Measurements from ENCODE around the gene CYP4B1. TPM values are rescaled to one million over a fixed set of nuclear protein-coding genes. Genes with fewer than 3 reads are reported as not detected.

The CYP4B1 gene
- total RNA-seq, 1 experiment from 2014 or later, result not detected

- Mint-ChIP-seq H3K4me1 (no peaks in the 10 kb centered on the region), H3K9me3 (peaks cover 2 to 4% of the 10 kb centered on the region in 2 experiments; a peak in 3 of 5 replicates), H3K36me3 (ENCODE audit: insufficient read depth in 1 of 3, low read depth in 3 of 3) (peaks cover 0 to 3% (median 0%) of the 10 kb centered on the region in 3 experiments; a peak in 1 of 7 replicates), H3K27ac (no peak overlapping the region), H3K4me3 (no peak overlapping the region), H3K27me3 (ENCODE audit: low read depth) (peaks cover 4% of the 10 kb centered on the region)
- no CpG with 5 or more reads among the region's 11 CpGs for WGBS (ENCODE audit: extremely low coverage, insufficient read length, low lambda C conversion rate)
- Histone ChIP-seq H2BK12ac (ENCODE audit: insufficient read length, low read depth, low read length) (no peak overlapping the region), H2AFZ (ENCODE audit: low read length) (no peak overlapping the region), H3K56ac (ENCODE audit: insufficient read length, low read depth, low read length) (no peak overlapping the region), H3K27ac (ENCODE audit: insufficient read length, low read depth, low read length) (no peak overlapping the region), H3K4me1 (ENCODE audit: insufficient read depth, low read length) (no peaks in the 10 kb centered on the region), H3K27me3 (ENCODE audit: insufficient read depth, low read length) (no peaks in the 10 kb centered on the region), H3T11ph (ENCODE audit: low read length) (no peak overlapping the region), H2BK120ac (ENCODE audit: low read depth, low read length, poor library complexity, severe bottlenecking) (no peak overlapping the region), H4K91ac (ENCODE audit: insufficient read length, low read depth, low read length) (no peak overlapping the region), H3K79me1 (ENCODE audit: insufficient read depth, low read depth, low read length, poor library complexity, severe bottlenecking) (no peaks in the 10 kb centered on the region), H3K4me2 (ENCODE audit: insufficient read depth, insufficient read length, low read length) (no peak overlapping the region), H3K79me2 (ENCODE audit: insufficient read depth, low read length) (no peaks in the 10 kb centered on the region), H3K18ac (ENCODE audit: insufficient read length, low read depth, low read length) (no peak overlapping the region), H3K23me2 (ENCODE audit: insufficient read length, low read depth, low read length, poor library complexity, severe bottlenecking) (no peaks in the 10 kb centered on the region), H3K9me3 (ENCODE audit: control insufficient read depth, low read depth, low read length) (no peaks in the 10 kb centered on the region), H3K9ac (ENCODE audit: extremely low read depth, insufficient read length, low read length) (no peak overlapping the region), H4K8ac (replicated peaks; ENCODE audit: insufficient read length, low read depth, low read length) (no peak overlapping the region), H2AK5ac (ENCODE audit: insufficient read length, low read length) (no peak overlapping the region), H3K14ac (ENCODE audit: insufficient read depth, low read length) (no peak overlapping the region; the same call in 1 of the 2 replicates), H2BK15ac (ENCODE audit: low read depth, low read length) (no peak overlapping the region), H3K4ac (ENCODE audit: low read depth, low read length) (no peak overlapping the region), H2BK5ac (ENCODE audit: insufficient read length, low read length) (no peak overlapping the region), H4K5ac (ENCODE audit: insufficient read length, low read depth, low read length) (no peak overlapping the region), H2BK20ac (ENCODE audit: low read depth, low read length, poor library complexity, severe bottlenecking) (no peak overlapping the region), H3K23ac (ENCODE audit: insufficient read length, low read depth, low read length) (no peak overlapping the region), H4K20me1 (ENCODE audit: control insufficient read depth, insufficient read depth, insufficient read length) (no peaks in the 10 kb centered on the region)
- no peak for DNase-seq
- no peak for TF ChIP-seq CTCF (conservative IDR thresholded peaks at IDR 0.05)
Observed at GRCh38 chr1:46812065-46812963, 13.5 kb downstream of the CYP4B1 start.
